Choroid plexus epithelial cell (primary cell): ENCODE measurements around the gene PMF1.
A peak's percentile ranks its signal among the peaks of the same experiment; 100 is the strongest.
"Not testable (repeated sequence)": the region's sequence is repeated elsewhere in the genome, so short reads cannot be mapped to it uniquely, and the experiment has no call there.

Experiments
- DNase-seq: peaks from one replicate; pipeline ENCODE4 v3.0.0-alpha.2; 2010; ENCODE audit warnings: low read depth
- H3K4me3 ChIP-seq: 2 replicates; pipeline ENCODE4 v1.5.1; 2011; ENCODE audit warnings: low read depth, mild to moderate bottlenecking, control low read depth, low read length, moderate library complexity
- CTCF ChIP-seq: conservative IDR thresholded peaks from 2 replicates; pipeline ENCODE4 v1.5.1; 2011; ENCODE audit warnings: low read depth, mild to moderate bottlenecking, control low read depth, inconsistent platforms, low read length, moderate library complexity

Gene PMF1

GRCh38 chr1:156203331-156203730 lies 9.5 kb upstream of the PMF1 start:
- no peak overlapping the region for H3K4me3 ChIP-seq
- no peak for TF ChIP-seq CTCF
- peak; percentile 73 for DNase-seq

GRCh38 chr1:156204686-156205085 lies 8.1 kb upstream of the PMF1 start:
- DNase-seq, result no peak
- H3K4me3 ChIP-seq, result no peak overlapping the region
- TF ChIP-seq CTCF, result no peak

GRCh38 chr1:156211243-156211642 lies 1.6 kb upstream of the PMF1 start:
- DNase-seq, result no peak
- H3K4me3 ChIP-seq, result no peak overlapping the region
- TF ChIP-seq CTCF, result no peak

- no peak for DNase-seq
- no peak overlapping the region for H3K4me3 ChIP-seq
- TF ChIP-seq CTCF, result no peak
These were observed 677 bp upstream of the PMF1 start for GRCh38 chr1:156212130-156212529.

- TF ChIP-seq CTCF, result no peak
- peak overlapping the region; percentile 74 for H3K4me3 ChIP-seq
- no peak for DNase-seq
These were observed 798 bp downstream of the PMF1 start for GRCh38 chr1:156213644-156213966.

GRCh38 chr1:156214024-156214748 lies 1.4 kb downstream of the PMF1 start:
- H3K4me3 ChIP-seq, result peak overlapping the region; percentile 74
- DNase-seq, result peak; percentile 13
- TF ChIP-seq CTCF, result no peak

GRCh38 chr1:156216361-156217086 lies 3.7 kb downstream of the PMF1 start:
- peak; percentile 58 for DNase-seq
- not testable (repeated sequence) for H3K4me3 ChIP-seq
